ENCODE data around the gene EDA.

The EDA gene

DNA sequence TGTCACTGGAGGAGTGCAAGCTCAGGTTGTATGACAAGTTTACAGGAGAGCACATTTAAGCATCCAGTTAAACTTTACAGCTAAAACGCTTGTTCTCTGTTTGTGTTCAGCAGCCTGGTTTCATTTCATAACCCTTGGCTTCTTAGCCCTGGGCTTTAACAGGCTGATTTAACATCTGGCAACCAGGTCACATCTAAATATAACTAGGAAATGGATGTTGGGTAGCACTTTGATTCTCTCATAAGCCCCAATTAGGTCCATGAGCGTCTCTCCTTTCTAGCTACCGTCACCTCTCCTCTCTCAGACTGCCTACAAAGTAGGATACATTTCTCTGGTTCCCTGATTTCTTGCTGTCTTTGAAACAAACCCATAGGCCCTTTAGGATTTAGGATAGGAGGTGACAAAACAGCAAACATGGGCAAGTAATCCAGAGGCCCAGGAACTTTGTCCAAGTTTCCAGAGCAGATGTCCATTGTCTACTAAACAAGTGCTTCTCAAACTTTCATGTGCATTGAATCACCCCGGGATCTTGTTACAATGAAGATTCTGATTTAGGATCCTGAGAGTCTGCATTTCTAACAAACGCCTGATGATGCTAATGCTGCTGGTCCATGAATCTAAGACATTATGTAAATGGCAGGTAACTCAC is 468.8 kb downstream of the EDA start:
- DNase-seq, result no peak

- DNase-seq, result no peak
Measured at GRCh38 chrX:70087857-70088630, 472.1 kb downstream of the EDA start.

DNA sequence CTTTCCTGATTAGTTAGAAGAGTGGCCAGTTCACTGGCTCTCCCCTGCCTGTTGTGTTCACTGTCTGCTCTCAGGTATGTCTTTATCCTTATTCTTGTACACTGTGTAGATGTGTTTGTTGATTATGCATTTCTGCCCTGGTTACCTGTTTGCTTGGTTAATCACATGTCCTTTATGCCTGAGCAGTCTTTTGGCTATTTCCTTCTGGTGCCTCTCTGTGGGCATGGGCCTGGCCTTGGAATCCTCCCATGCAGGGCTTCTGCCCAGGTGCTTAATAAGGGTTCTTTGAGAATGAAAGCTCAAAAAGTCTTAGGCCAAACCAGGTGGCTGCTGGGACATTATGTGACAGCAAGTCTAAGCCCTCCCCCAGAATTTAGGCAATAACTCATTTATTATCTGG is 472.8 kb downstream of the EDA start:
- no peak for DNase-seq
